ENCODE results near the gene COL1A1.

COL1A1 gene

GRCh38 chr17:50201276-50201854 is at the start of gene COL1A1:
TSS of gene COL1A1 (minus strand) at chr17:50201631. CDS start at chr17:50201513, 118 bp downstream.
- DNase-seq = no peak

DNA sequence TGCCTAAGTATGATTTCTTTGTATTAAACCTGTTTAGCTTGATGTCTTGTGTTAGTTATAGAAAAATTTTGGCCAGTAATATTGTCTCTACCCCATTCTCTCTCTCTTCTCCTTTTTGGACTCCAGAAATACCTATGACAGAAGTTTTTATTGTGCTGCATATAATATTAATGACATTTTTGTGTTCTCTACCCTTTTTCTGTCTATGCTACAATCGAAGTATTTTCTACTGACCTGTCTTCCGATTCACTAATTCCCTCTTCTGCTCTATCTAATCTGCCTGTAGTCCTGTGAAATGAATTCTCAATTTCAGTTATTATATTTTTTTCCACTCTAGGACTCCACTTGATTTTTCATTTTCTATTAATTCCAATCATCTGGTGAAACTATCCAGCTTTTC is 46.8 kb upstream of the COL1A1 start:
- DNase-seq = no peak

- no peak for DNase-seq
Measured at GRCh38 chr17:50244771-50245170, 43.3 kb upstream of the COL1A1 start.

DNA sequence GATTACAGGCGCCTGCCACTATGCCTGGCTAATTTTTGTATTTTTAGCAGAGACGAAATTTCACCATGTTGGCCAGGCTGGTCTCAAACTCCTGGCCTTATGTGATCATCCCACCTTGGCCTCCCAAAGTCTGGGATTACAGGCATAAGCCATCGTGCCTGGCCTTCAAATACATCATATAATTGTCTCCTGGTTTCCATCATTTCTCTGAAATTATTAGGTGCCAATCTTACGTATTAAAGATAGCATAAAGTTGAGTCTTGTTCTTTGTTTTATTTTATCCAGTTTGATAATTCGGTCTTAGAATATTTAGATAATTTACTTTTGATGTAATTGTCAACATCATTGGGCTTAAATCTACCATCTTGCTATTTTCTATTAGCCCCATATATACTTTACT is 40.0 kb upstream of the COL1A1 start:
- no peak for DNase-seq

DNA sequence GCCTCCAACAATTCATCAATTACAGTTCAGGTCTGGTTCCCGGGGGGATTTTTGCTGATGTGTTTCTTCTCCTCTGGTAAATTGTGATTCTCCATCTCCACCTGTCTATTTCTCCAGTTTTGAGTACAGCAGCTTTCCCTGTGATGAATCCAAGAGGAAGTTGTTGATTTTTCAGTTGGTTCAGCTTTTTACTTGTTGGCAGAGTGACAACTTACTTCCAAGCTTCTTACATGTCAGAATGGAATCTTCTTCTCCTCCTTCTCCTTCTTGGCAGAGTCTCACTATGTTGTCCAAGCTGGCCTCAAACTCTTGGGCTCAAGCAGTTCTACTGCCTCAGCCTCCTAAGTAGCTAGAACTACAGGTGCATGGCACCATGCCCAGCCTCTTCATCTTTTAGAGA is 39.4 kb upstream of the COL1A1 start:
- no peak for DNase-seq

GRCh38 chr17:50239937-50240336 is 38.5 kb upstream of the COL1A1 start:
- DNase-seq = no peak

GRCh38 chr17:50238601-50239280 is 37.3 kb upstream of the COL1A1 start:
- DNase-seq = no peak

GRCh38 chr17:50237901-50238300 is 36.5 kb upstream of the COL1A1 start:
- DNase-seq = no peak

GRCh38 chr17:50234581-50234980 is 33.1 kb upstream of the COL1A1 start:
- DNase-seq = no peak

DNA sequence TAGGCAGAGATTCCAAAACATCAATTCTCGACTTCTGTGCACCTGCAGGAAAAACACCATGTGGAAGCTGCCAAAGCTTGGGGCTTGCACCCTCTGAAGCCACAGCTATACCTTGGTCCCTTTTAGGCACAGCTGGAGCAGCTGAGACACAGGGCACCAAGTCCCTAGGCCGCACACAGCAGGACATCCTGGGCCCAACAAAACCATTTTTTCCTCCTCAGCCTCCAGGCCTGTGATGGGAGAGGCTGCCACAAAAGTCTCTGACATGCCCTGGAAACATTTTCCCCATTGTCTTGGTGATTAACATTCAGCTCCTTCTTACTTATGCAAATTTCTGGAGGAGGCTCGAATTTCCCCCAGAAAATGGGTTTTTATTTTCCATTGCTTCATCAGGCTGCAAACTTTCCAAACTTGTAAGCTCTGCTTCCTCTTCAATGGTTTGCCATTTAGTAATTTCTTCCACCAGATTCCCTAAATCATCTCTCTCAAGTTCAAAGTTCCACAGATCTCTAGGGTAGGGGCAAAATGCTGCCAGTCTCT is 24.3 kb upstream of the COL1A1 start:
- DNase-seq = no peak

- DNase-seq = no peak
Measured at GRCh38 chr17:50222922-50223321, 21.5 kb upstream of the COL1A1 start.

- DNase-seq = no peak
Measured at GRCh38 chr17:50221864-50222545, 20.6 kb upstream of the COL1A1 start.

DNA sequence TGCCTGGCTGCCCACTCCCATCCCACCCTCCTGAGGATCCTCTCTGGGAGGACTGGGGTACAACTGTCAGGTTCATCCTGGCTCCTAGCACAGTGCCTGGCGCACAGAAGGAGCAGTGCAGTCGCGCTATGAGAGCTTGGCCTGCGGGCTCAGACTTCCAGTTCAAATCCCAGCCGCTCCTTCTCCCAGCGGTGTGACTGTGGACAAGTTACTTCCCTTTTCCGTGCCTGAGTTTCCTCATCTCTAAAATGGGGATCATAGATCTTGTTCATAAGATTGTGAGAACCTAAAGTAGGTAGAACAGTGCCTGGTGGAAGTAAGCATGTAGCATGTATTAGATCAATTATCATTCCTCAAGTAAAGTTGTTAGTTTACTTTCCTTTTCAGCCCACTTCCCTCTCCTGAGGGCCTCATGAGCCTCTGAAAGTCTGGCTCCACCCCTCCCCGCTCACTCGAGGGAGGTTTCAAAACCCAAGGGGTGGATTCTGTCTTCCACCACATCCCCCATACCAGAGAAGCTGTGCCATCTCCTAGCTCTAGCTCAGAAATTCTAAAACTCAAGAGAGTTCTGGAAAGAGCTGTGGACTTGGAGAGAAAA is 19.9 kb upstream of the COL1A1 start:
- no peak for DNase-seq

DNA sequence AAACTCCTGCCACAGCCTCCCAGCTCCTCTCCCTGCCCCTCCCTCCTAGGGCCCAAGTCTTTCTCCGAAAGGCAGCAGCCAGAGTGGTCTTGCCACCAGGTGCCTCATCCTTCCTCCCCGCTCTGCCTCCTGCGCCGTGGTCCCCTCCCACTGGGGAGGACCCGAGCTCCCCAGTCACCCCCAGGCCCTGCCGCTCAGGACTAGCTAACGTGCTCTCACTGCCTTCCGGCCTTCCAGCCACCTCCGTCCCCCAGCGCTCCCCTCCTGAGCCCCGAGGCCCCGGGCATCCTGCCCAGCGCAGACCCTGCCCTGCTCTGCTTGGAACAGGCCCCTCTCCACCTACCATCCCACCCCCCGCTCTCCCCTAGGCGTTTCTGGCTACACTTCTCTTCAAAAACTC is 19.4 kb upstream of the COL1A1 start:
- DNase-seq = no peak

DNA sequence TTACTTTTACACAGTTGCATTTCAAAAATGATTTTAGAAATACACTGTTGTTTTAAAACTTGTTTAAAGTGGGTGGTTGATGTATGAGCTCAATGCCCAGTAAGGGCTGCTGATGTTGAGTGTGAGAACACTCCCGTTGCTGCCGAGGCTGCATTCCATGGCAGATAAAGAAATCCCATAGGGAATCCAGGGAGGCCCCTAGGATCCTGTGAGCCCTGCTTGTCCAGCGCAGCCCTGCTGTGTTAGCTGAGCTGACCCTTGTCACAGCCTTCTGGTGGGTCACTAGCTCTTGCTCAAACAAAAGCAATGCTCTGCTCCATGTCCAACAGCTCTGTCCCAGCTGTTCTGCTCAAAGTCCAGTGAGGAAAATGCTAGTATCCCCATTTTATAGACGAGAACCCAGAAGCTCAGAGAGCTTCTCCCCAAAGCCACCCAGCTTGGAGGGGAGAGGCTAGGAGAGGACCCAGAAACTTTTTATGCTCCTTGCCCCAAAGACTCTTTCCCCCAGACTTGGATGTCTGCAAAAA is 18.6 kb upstream of the COL1A1 start:
- DNase-seq = no peak

DNA sequence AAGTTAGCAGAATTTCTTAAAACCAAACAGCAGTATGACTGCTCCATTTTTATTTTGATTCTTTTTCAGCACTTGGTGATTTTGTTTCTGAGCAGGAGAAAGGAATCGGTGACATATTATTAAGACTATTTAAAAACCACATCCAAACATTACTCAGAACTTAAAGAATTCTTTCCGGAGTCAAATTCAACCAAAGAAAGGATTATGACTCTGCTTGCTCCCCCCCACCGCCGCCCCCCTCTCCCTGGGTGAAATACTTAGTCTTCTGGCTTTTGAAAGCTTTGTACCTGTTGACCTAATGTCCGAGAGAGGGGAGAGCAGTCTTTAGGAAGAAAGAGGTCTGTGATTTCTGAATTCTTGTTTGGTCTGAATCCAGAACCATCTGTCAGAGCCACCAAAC is 17.9 kb upstream of the COL1A1 start:
- no peak for DNase-seq

GRCh38 chr17:50218771-50219315 is 17.4 kb upstream of the COL1A1 start:
- no peak for DNase-seq

- no peak for DNase-seq
Measured at GRCh38 chr17:50218071-50218759, 16.8 kb upstream of the COL1A1 start.

- DNase-seq = no peak
Measured at GRCh38 chr17:50217591-50217990, 16.2 kb upstream of the COL1A1 start.

GRCh38 chr17:50214976-50215760 is 13.7 kb upstream of the COL1A1 start:
- DNase-seq = no peak

Data from activated CD8-positive, alpha-beta memory T cell treated with anti-CD3 and anti-CD28 coated beads, Interleukin-2, amount 50 U/mL, for 48 hours (primary cell).